Mesendoderm (in vitro differentiated cells): Measurements from ENCODE around the gene LARP4B.
A peak's percentile ranks its signal among the peaks of the same experiment; 100 is the strongest.

ENCODE experiments used
- DNase-seq: peaks from one replicate; pipeline ENCODE4 v3.0.0; 2013
- H2AK5ac ChIP-seq: 2 replicates; pipeline ENCODE4 v1.6.1; 2013; ENCODE audit warnings: low read length, inconsistent platforms
- H2BK120ac ChIP-seq: 2 replicates; pipeline ENCODE4 v1.6.1; 2013; ENCODE audit warnings: low read depth, mild to moderate bottlenecking, low read length, moderate library complexity, mixed read lengths
- H2BK15ac ChIP-seq: replicated peaks from 2 replicates; pipeline ENCODE4 v1.6.1; 2013; ENCODE audit warnings: low read depth, mild to moderate bottlenecking, moderate library complexity
- H2BK5ac ChIP-seq: 2 replicates; pipeline ENCODE4 v1.6.1; 2013; ENCODE audit warnings: low read length, inconsistent platforms
- H3K18ac ChIP-seq: 2 replicates; pipeline ENCODE4 v1.6.1; 2013; ENCODE audit warnings: mild to moderate bottlenecking, low read length, mixed read lengths
- H3K23ac ChIP-seq: one replicate; pipeline ENCODE4 v1.6.1; 2013; ENCODE audit warnings: low read length
- H3K27ac ChIP-seq: 2 replicates; pipeline ENCODE4 v1.5.1; 2013; ENCODE audit warnings: low read depth, mild to moderate bottlenecking, inconsistent platforms, low read length, moderate library complexity
- H3K27me3 ChIP-seq: 2 replicates; pipeline ENCODE4 v1.6.1; 2013; ENCODE audit warnings: low read length, control low read depth, mild to moderate bottlenecking, inconsistent platforms; ENCODE audit not compliant: insufficient read depth, poor library complexity
- H3K36me3 ChIP-seq: 2 replicates; pipeline ENCODE4 v1.6.1; 2013; ENCODE audit warnings: low read length, inconsistent platforms; ENCODE audit not compliant: control insufficient read depth, insufficient read depth
- H3K4ac ChIP-seq: one replicate; pipeline ENCODE4 v1.6.1; 2013; ENCODE audit warnings: low read depth, mild to moderate bottlenecking, low read length, moderate library complexity
- H3K4me1 ChIP-seq: 2 replicates; pipeline ENCODE4 v1.6.1; 2013; ENCODE audit warnings: low read depth, low read length, inconsistent platforms; ENCODE audit not compliant: control insufficient read depth
- H3K4me2 ChIP-seq: 2 replicates; pipeline ENCODE4 v1.6.1; 2013; ENCODE audit warnings: low read length
- H3K4me3 ChIP-seq: 2 replicates; pipeline ENCODE4 v1.5.1; 2013; ENCODE audit warnings: mild to moderate bottlenecking, low read length
- H3K56ac ChIP-seq: one replicate; pipeline ENCODE4 v1.6.1; 2013; ENCODE audit warnings: low read length
- H3K79me1 ChIP-seq: 2 replicates; pipeline ENCODE4 v1.6.1; 2013; ENCODE audit warnings: low read length, inconsistent platforms
- H3K79me2 ChIP-seq: 2 replicates; pipeline ENCODE4 v1.6.1; 2013; ENCODE audit warnings: mild to moderate bottlenecking, low read length; ENCODE audit not compliant: control insufficient read depth, insufficient read depth
- H3K9ac ChIP-seq: 2 replicates; pipeline ENCODE4 v1.6.1; 2013; ENCODE audit warnings: low read length, inconsistent platforms
- H4K5ac ChIP-seq: one replicate; pipeline ENCODE4 v1.6.1; 2013; ENCODE audit warnings: low read length
- H4K8ac ChIP-seq: one replicate; pipeline ENCODE4 v1.6.1; 2013; ENCODE audit warnings: low read depth, mild to moderate bottlenecking, control low read depth, low read length, moderate library complexity
- WGBS: extraction: QIAGEN DNeasy Blood & Tissue Kit; methylation state at CpG from one replicate; pipeline ENCODE4 v1.1.7; 2013; ENCODE audit warnings: low lambda C conversion rate, missing lambda C conversion rate; ENCODE audit not compliant: insufficient coverage; ENCODE audit errors: extremely low coverage; 5-methylcytosine and 5-hydroxymethylcytosine counted together

LARP4B gene

GRCh38 chr10:786633-787474 is 144.7 kb downstream of the LARP4B start:
- no CpG with 5 or more reads among the region's 44 CpGs for WGBS
- H3K4me3 ChIP-seq: no peak overlapping the region
- no peak for DNase-seq
- H3K23ac ChIP-seq: no peak overlapping the region
- H3K4ac ChIP-seq: no peak overlapping the region
- no peak overlapping the region for H3K9ac ChIP-seq
- H3K56ac ChIP-seq: no peak overlapping the region
- no peak overlapping the region for H2BK5ac ChIP-seq
- no peak overlapping the region for H3K4me2 ChIP-seq
- no peaks in the 10 kb centered on the region for H3K79me2 ChIP-seq
- no peaks in the 10 kb centered on the region for H3K36me3 ChIP-seq
- H2BK15ac ChIP-seq: no peak overlapping the region
- no peak overlapping the region for H4K8ac ChIP-seq
- H3K18ac ChIP-seq: no peak overlapping the region
- H4K5ac ChIP-seq: no peak overlapping the region
- H2AK5ac ChIP-seq: no peak overlapping the region
- no peaks in the 10 kb centered on the region for H3K79me1 ChIP-seq
- H3K27me3 ChIP-seq: no peaks in the 10 kb centered on the region
- H2BK120ac ChIP-seq: no peak overlapping the region
- H3K27ac ChIP-seq: no peak overlapping the region
- no peaks in the 10 kb centered on the region for H3K4me1 ChIP-seq

DNA sequence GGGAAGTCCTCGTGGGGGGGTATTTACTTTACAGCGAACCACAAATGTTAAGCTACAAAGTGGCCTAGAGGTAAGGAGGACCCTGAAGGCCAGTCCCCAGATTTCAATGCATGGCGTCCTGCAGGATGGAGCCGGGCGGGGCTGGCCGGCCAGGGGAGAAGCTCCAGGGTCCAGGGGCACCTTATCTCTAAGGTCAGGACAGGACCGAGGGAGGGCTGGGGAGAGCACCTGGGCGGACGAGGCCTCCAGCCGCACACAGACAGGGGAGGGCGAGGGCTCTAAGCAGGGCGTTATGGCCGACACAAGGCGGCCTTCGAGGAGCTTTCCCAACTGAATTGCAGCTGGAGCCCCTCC is 145.7 kb downstream of the LARP4B start:
- no peaks in the 10 kb centered on the region for H3K79me1 ChIP-seq
- no peaks in the 10 kb centered on the region for H3K79me2 ChIP-seq
- H3K4me1 ChIP-seq: no peaks in the 10 kb centered on the region
- H3K4me2 ChIP-seq: no peak overlapping the region
- no peak overlapping the region for H2BK15ac ChIP-seq
- no peaks in the 10 kb centered on the region for H3K27me3 ChIP-seq
- H3K36me3 ChIP-seq: no peaks in the 10 kb centered on the region
- no peak overlapping the region for H2BK5ac ChIP-seq
- no peak overlapping the region for H3K18ac ChIP-seq
- H2BK120ac ChIP-seq: no peak overlapping the region
- no peak overlapping the region for H4K5ac ChIP-seq
- H4K8ac ChIP-seq: no peak overlapping the region
- H3K9ac ChIP-seq: no peak overlapping the region
- H3K4ac ChIP-seq: no peak overlapping the region
- no peak overlapping the region for H3K27ac ChIP-seq
- no peak overlapping the region for H3K56ac ChIP-seq
- no peak overlapping the region for H2AK5ac ChIP-seq
- H3K23ac ChIP-seq: no peak overlapping the region
- H3K4me3 ChIP-seq: no peak overlapping the region
- WGBS: no CpG with 5 or more reads among the region's 15 CpGs
- DNase-seq: no peak

DNA sequence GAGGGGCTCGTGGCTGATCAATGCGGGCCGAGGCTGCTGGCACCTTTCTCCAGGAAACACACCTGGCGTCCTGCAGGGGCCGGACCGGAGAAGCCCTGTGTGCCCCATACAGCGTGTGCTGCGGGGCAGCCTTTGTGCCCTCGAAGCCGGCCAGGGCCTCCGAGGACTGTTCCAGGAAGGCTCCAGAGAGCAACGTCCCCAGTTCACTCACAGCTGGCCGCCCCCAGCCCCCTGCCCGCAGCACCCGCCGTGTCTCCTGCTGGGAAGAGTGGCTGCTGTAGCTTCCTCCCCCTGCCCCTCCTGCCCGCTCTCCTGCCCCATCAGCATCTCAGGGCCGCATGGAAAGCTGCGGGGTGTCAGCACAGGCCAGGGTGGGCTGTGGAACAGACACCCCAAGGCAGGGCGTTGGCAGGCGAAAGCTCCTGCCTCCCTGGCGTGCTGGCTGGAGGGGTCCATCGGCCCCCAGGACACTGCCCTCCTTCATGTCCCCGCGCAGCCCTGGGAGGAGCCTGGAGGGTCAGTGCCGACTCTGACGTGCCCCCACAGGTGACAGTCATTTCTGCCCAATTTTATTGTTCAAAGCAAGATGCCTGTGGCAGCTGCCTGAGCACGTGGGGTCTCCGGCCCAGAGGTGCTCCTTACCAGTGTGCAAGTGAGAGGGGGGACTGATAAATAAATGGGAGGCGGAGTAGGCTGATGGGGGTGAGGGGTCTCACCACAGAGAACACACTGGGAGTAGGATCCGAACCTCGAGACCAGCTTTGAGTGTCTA is 146.2 kb downstream of the LARP4B start:
- no peak overlapping the region for H2AK5ac ChIP-seq
- H3K4me2 ChIP-seq: peak overlapping the region; percentile 50
- WGBS: no CpG with 5 or more reads among the region's 32 CpGs
- H3K56ac ChIP-seq: peak overlapping the region; percentile 78
- H2BK5ac ChIP-seq: no peak overlapping the region
- no peak overlapping the region for H3K4me3 ChIP-seq
- no peaks in the 10 kb centered on the region for H3K79me1 ChIP-seq
- H3K4ac ChIP-seq: no peak overlapping the region
- H3K9ac ChIP-seq: peak overlapping the region; percentile 37
- H2BK15ac ChIP-seq: no peak overlapping the region
- no peak overlapping the region for H4K5ac ChIP-seq
- H3K79me2 ChIP-seq: no peaks in the 10 kb centered on the region
- no peak for DNase-seq
- H3K27me3 ChIP-seq: no peaks in the 10 kb centered on the region
- H3K27ac ChIP-seq: no peak overlapping the region
- no peak overlapping the region for H2BK120ac ChIP-seq
- H3K4me1 ChIP-seq: no peaks in the 10 kb centered on the region
- H4K8ac ChIP-seq: no peak overlapping the region
- H3K23ac ChIP-seq: no peak overlapping the region
- no peaks in the 10 kb centered on the region for H3K36me3 ChIP-seq
- H3K18ac ChIP-seq: no peak overlapping the region

DNA sequence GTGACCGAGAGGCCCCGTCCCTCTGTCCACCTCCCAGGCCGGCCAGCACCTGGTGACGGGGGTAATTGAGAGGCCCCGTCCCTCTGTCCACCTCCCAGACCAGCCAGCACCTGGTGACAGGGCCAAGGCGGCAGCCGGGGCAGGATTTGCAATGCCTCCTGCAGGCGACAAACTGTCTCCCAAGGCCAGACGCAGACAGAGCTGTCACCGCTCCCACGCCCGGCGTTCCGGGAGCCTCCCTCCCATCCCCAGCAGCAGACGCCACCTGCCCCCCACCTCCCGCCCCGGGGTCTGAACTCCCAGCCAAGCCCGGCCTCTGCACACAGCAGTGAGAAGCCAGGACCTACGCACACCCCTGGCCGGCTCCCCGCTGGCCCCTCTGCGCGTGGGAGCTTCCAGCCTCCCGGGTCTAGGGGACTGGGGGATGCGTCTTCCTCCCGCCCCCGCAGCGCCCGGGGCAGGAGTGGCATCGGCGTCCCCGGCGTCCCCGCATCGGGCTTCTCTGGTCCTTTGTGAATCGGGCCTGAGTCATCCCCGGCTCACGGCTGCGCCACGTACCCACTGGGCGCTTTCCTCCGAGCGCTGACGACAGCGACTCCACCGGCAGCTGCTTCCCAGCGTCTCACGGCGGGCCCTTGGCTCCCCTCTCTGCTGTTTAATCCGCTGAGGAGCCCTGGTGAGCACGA is 147.0 kb downstream of the LARP4B start:
- peak; percentile 79 for DNase-seq
- H3K4ac ChIP-seq: no peak overlapping the region
- H3K27me3 ChIP-seq: no peaks in the 10 kb centered on the region
- peak overlapping the region; percentile 78 for H3K56ac ChIP-seq
- no peak overlapping the region for H4K8ac ChIP-seq
- no peak overlapping the region for H2AK5ac ChIP-seq
- no peaks in the 10 kb centered on the region for H3K79me2 ChIP-seq
- no peak overlapping the region for H3K4me3 ChIP-seq
- H3K9ac ChIP-seq: peak overlapping the region; percentile 37
- H3K27ac ChIP-seq: no peak overlapping the region
- H2BK120ac ChIP-seq: no peak overlapping the region
- H2BK5ac ChIP-seq: no peak overlapping the region
- WGBS: no CpG with 5 or more reads among the region's 51 CpGs
- no peak overlapping the region for H3K18ac ChIP-seq
- no peaks in the 10 kb centered on the region for H3K4me1 ChIP-seq
- H3K4me2 ChIP-seq: peak overlapping the region; percentile 50
- no peak overlapping the region for H3K23ac ChIP-seq
- H2BK15ac ChIP-seq: no peak overlapping the region
- no peak overlapping the region for H4K5ac ChIP-seq
- no peaks in the 10 kb centered on the region for H3K36me3 ChIP-seq
- H3K79me1 ChIP-seq: no peaks in the 10 kb centered on the region

- DNase-seq: no peak
- H2BK15ac ChIP-seq: no peak overlapping the region
These were observed 148.5 kb downstream of the LARP4B start for GRCh38 chr10:782751-783648.

More at GRCh38 chr10:782751-783648, 148.5 kb downstream of the LARP4B start:
- no peak overlapping the region for H3K4me3 ChIP-seq
- H3K23ac ChIP-seq: no peak overlapping the region
- H2AK5ac ChIP-seq: no peak overlapping the region
- H3K79me2 ChIP-seq: no peaks in the 10 kb centered on the region
- H3K36me3 ChIP-seq: no peaks in the 10 kb centered on the region
- H3K4ac ChIP-seq: no peak overlapping the region
- H3K9ac ChIP-seq: no peak overlapping the region
- H4K5ac ChIP-seq: no peak overlapping the region
- H3K27me3 ChIP-seq: no peaks in the 10 kb centered on the region
- no peaks in the 10 kb centered on the region for H3K4me1 ChIP-seq
- no CpG with 5 or more reads among the region's 32 CpGs for WGBS
- H3K56ac ChIP-seq: no peak overlapping the region
- no peak overlapping the region for H4K8ac ChIP-seq
- no peak overlapping the region for H3K18ac ChIP-seq
- H2BK120ac ChIP-seq: no peak overlapping the region
- no peak overlapping the region for H3K4me2 ChIP-seq
- H2BK5ac ChIP-seq: no peak overlapping the region
- no peak overlapping the region for H3K27ac ChIP-seq
- no peaks in the 10 kb centered on the region for H3K79me1 ChIP-seq
